Activated naive CD8-positive, alpha-beta T cell (primary cell): ENCODE results near the gene BSN.

Source experiments
- H3K27ac Mint-ChIP-seq: one replicate; pipeline ENCODE4 v1.8.0; 2021; ENCODE audit warnings: mixed read lengths
- H3K27me3 Mint-ChIP-seq: one replicate; pipeline ENCODE4 v1.8.0; 2021; ENCODE audit warnings: mixed read lengths
- H3K36me3 Mint-ChIP-seq: one replicate; pipeline ENCODE4 v1.8.0; 2021; ENCODE audit warnings: mixed read lengths
- H3K4me1 Mint-ChIP-seq: one replicate; pipeline ENCODE4 v1.8.0; 2021; ENCODE audit warnings: low read depth, mixed read lengths
- H3K4me3 Mint-ChIP-seq: one replicate; pipeline ENCODE4 v1.8.0; 2021; ENCODE audit warnings: mild to moderate bottlenecking, mixed read lengths
- H3K9me3 Mint-ChIP-seq: one replicate; pipeline ENCODE4 v1.8.0; 2021; ENCODE audit warnings: low read depth, mixed read lengths

BSN gene

DNA sequence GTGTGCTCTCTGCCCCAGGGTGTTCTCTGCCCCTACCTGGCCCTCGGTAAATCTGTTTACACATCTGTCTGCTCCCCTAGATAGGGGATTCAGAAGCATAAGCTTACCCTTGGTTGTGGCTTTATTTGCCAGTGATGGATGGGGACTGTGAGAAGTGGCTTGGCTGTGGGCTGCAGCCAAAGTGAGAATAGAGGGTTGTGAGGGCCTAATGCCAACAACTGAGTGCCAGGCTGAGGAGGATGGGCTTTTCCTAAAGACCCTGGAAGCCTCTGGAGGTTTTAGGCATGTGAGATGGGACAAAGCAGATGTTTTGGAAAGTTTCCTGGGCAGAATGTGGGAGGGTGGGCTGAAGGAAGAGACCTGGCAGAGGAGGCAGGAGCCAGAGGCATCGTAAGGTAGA lies 104.4 kb downstream of the BSN start:
- no peak overlapping the region for H3K27ac Mint-ChIP-seq
- no peaks in the 10 kb centered on the region for H3K36me3 Mint-ChIP-seq
- H3K9me3 Mint-ChIP-seq, result no peaks in the 10 kb centered on the region
- no peaks in the 10 kb centered on the region for H3K27me3 Mint-ChIP-seq
- no peak overlapping the region for H3K4me3 Mint-ChIP-seq
- no peaks in the 10 kb centered on the region for H3K4me1 Mint-ChIP-seq

DNA sequence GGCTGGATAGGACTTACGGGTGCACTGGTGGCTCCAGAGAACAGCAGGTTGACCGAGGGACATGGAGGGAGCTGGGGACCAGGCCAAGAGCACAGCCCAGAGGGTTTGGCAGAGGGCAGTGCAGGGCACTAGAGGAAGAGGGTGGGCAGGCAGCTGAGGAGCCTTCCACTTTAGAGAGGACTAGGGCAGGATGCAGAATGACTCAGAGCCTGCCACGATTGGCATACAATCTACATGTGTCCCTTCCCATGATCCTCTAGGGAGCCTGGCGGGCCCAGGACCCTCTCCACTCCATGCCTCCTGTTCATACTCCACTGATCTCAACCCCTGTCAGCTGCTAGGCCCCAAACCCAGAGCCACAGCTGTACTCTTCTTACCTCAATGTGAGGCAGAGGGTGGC lies 105.5 kb downstream of the BSN start:
- no peak overlapping the region for H3K4me3 Mint-ChIP-seq
- no peaks in the 10 kb centered on the region for H3K27me3 Mint-ChIP-seq
- H3K4me1 Mint-ChIP-seq, result no peaks in the 10 kb centered on the region
- H3K36me3 Mint-ChIP-seq, result no peaks in the 10 kb centered on the region
- no peak overlapping the region for H3K27ac Mint-ChIP-seq
- H3K9me3 Mint-ChIP-seq, result no peaks in the 10 kb centered on the region

DNA sequence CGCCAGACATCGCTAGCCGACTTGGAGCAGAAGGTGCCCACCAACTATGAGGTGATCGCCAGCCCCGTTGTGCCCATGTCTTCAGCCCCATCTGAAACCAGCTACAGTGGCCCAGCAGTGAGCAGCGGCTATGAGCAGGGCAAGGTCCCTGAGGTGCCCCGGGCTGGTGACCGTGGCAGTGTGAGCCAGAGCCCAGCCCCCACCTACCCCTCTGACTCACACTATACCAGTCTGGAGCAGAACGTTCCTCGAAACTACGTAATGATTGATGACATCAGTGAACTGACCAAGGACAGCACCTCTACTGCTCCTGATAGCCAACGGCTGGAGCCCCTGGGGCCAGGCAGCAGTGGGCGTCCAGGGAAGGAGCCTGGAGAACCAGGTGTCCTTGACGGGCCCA lies 107.0 kb downstream of the BSN start:
- Mint-ChIP-seq H3K4me1 (no peaks in the 10 kb centered on the region), H3K27ac (no peak overlapping the region), H3K4me3 (no peak overlapping the region), H3K9me3 (no peaks in the 10 kb centered on the region), H3K27me3 (no peaks in the 10 kb centered on the region), H3K36me3 (no peaks in the 10 kb centered on the region)

DNA sequence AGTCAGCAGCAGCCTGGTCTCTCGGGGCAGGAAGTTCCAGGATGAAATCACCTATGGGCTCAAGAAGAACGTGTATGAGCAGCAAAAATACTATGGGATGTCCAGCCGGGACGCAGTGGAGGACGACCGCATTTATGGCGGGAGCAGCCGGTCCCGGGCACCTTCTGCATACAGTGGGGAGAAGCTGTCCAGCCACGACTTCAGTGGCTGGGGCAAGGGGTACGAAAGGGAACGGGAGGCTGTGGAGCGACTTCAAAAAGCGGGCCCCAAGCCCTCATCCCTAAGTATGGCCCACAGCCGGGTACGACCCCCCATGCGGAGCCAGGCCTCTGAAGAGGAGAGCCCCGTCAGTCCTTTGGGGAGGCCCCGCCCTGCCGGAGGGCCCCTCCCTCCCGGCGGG lies 107.7 kb downstream of the BSN start:
- Mint-ChIP-seq H3K4me3 (no peak overlapping the region), H3K27ac (no peak overlapping the region), H3K9me3 (no peaks in the 10 kb centered on the region)

DNA sequence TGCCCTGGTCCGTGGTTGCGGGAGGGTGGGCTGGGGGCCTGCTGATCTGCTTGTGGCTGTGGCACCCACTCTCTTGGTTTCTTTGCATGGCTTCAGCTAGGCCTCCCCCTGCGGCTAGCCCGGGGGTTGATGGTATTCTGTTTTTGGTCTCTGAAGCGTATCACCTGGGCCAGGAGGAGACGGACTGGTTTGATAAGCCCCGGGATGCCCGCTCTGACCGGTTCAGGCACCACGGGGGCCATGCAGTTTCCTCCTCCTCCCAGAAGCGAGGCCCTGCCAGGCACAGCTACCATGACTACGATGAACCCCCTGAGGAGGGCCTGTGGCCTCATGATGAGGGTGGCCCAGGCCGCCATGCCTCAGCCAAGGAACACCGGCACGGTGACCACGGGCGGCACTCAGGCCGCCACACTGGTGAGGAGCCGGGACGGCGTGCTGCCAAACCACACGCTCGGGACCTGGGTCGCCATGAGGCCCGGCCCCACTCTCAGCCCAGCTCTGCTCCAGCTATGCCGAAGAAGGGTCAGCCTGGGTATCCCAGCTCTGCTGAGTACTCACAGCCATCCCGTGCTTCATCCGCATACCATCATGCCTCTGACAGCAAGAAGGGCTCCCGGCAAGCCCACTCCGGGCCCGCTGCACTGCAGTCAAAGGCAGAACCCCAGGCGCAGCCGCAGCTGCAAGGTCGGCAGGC lies 108.6 kb downstream of the BSN start:
- H3K36me3 Mint-ChIP-seq, result no peaks in the 10 kb centered on the region
- no peaks in the 10 kb centered on the region for H3K4me1 Mint-ChIP-seq
- H3K27me3 Mint-ChIP-seq, result no peaks in the 10 kb centered on the region

More for the DNA sequence above, 107.7 kb downstream of the BSN start:
- Mint-ChIP-seq H3K36me3 (no peaks in the 10 kb centered on the region), H3K4me1 (no peaks in the 10 kb centered on the region), H3K27me3 (no peaks in the 10 kb centered on the region)

DNA sequence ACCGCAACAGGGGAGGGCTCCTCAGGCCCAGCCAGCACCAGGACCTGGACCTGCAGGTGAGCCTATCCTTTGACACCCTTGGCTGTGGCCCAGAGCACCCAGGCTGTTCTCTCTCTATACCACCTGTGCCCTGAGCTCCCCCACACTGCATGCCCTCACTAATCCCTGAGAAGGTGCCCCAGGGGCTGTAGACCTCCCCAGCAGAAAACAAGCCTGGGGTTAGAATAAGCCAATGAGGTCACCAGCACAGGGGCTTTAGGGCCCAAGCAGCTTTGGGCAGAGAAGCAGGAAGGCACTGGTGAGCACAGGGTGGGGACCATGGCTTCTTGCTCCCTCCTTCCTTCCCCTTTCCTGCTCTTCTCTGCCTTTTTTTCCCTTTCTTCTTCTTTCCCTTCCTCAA lies 109.6 kb downstream of the BSN start:
- Mint-ChIP-seq H3K9me3 (no peaks in the 10 kb centered on the region), H3K4me1 (no peaks in the 10 kb centered on the region), H3K27ac (no peak overlapping the region), H3K36me3 (no peaks in the 10 kb centered on the region), H3K4me3 (no peak overlapping the region), H3K27me3 (no peaks in the 10 kb centered on the region)

More for the DNA sequence above, 108.6 kb downstream of the BSN start:
- Mint-ChIP-seq H3K4me3 (no peak overlapping the region), H3K27ac (no peak overlapping the region), H3K9me3 (no peaks in the 10 kb centered on the region)

DNA sequence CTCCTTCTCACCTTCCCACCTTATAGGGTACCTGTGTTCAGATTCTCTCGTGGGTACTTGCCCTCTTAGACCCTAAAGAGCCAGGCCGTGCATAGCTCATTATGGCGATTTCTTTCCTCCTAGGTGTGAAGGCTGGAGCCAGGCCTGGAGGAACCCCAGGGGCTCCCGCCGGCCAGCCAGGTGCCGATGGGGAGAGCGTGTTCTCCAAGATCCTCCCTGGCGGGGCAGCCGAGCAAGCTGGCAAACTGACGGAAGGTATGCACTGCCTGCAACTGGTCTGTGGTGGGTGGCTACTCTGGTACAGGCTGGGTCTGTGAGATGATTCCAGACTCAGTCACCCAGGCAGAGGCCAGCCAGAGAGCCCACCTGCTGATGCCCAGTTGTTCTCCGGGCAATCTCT lies 110.0 kb downstream of the BSN start:
- H3K27me3 Mint-ChIP-seq, result no peaks in the 10 kb centered on the region
- no peaks in the 10 kb centered on the region for H3K9me3 Mint-ChIP-seq
- H3K36me3 Mint-ChIP-seq, result no peaks in the 10 kb centered on the region
- no peak overlapping the region for H3K4me3 Mint-ChIP-seq
- no peaks in the 10 kb centered on the region for H3K4me1 Mint-ChIP-seq
- H3K27ac Mint-ChIP-seq, result no peak overlapping the region

DNA sequence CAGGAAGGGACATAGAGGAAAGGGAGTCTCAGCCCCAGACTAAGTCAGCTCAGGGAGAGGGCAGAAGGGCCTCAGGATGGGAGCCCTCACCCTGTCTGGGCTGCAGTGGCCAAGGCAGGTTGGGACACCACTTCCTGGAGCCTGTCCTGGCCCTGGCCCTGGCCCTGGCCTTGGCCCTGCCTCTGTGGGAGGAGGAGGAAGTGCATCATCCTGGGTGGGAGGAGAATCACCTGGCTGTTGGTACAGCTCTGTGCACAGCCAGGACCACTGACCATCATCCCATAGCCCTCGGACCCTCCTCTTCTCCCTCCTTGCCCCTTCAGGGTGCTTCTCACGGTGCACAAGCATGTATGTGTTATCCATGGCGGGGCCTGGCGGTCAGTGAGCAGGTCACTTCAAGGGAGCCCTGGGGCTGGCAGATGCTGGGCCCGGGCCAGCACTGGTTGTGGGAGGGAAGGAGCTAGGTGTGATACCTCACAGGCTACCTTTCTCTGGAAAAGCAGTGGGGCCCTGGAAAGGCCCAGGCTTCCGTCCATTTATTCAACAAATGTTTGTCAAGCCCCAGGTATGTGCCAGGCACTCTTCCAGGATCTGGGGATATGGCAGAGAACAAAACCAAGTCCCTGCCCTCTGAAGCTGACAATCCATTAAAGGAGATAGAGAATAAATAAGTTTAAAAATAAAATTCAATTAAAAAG lies 111.7 kb downstream of the BSN start:
- no peaks in the 10 kb centered on the region for H3K27me3 Mint-ChIP-seq
- H3K9me3 Mint-ChIP-seq, result no peaks in the 10 kb centered on the region
- no peak overlapping the region for H3K27ac Mint-ChIP-seq
- H3K36me3 Mint-ChIP-seq, result no peaks in the 10 kb centered on the region
- H3K4me1 Mint-ChIP-seq, result no peaks in the 10 kb centered on the region
- no peak overlapping the region for H3K4me3 Mint-ChIP-seq

DNA sequence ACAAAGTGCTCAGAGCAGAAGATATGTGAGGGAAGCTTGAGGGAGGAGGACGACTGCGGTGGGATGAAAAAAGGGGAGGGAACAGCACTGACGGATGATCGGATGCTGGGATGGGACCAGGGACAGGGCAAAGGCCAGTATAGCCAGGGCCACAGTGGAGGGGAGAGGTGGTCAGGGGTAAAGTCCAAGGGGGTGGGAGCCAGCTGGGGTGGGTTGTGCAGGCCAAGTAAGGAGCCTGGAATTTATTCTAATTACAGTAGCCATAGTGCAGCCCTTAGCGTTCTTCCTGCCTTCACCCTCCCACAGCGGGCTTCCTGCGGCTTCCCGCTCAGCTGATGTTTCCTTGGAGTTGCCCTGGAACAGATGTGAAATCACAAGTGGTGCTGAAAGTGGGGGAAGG lies 112.3 kb downstream of the BSN start:
- Mint-ChIP-seq H3K9me3 (no peaks in the 10 kb centered on the region), H3K4me3 (no peak overlapping the region), H3K27ac (no peak overlapping the region), H3K27me3 (no peaks in the 10 kb centered on the region), H3K4me1 (peaks cover 2% of the 10 kb centered on the region), H3K36me3 (no peaks in the 10 kb centered on the region)

DNA sequence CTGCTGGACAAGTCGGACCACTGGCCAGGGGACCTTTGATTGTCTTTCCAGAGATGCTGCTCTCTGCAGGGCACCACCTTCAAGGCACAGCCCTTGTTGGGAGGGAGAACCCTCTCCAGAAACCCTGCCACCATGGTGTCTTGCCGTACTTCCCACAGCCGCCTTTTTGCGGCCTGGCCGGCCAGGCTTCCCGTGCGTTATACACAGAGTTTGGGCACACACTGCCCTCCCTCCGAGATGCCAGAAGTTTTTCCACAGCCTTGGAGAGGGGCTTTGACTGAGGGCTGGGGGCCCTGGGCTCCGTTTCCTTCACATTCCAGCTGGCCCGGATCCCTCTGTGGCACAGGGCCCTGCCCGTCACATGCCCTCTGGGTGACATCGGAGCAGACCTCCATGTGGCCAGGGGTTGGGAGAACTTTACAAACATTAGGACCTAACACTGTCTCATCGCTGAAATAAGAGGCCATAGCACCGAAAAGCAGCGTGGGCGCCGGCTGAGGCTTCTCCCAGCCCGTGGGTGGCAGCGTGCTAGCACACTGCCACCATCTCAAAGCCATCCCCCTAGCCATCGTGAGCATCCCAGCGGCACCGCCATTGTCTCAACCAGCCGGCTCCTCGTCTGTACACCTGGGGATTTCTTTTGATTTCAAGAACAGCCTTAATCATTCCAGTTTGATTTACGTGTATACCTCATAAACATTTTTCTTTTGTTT lies 113.6 kb downstream of the BSN start:
- Mint-ChIP-seq H3K9me3 (no peaks in the 10 kb centered on the region), H3K4me3 (no peak overlapping the region), H3K4me1 (peaks cover 8% of the 10 kb centered on the region), H3K27me3 (no peaks in the 10 kb centered on the region), H3K27ac (no peak overlapping the region), H3K36me3 (no peaks in the 10 kb centered on the region)

DNA sequence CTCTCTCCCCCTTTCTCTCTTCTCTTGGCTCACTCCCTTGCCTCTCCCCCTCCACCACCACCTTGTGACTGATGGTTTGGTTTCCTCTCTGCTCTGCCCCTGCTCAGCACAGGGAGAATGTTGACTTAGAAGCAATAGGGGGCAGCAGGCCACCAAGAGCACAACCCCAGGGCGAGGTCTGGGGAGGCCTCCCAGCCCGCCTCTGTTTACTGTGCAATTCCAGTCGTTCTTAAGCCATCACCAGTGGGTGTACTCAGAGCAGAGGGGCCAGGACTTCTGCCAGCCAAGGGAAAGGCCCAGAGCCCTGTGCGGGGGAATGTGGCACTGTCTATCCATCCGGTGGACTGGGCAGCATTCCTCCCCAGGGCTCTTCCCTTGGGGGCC lies 114.1 kb downstream of the BSN start:
- no peak overlapping the region for H3K27ac Mint-ChIP-seq
- no peak overlapping the region for H3K4me3 Mint-ChIP-seq
- no peaks in the 10 kb centered on the region for H3K9me3 Mint-ChIP-seq
- H3K4me1 Mint-ChIP-seq, result peaks cover 12% of the 10 kb centered on the region
- no peaks in the 10 kb centered on the region for H3K36me3 Mint-ChIP-seq
- H3K27me3 Mint-ChIP-seq, result no peaks in the 10 kb centered on the region

DNA sequence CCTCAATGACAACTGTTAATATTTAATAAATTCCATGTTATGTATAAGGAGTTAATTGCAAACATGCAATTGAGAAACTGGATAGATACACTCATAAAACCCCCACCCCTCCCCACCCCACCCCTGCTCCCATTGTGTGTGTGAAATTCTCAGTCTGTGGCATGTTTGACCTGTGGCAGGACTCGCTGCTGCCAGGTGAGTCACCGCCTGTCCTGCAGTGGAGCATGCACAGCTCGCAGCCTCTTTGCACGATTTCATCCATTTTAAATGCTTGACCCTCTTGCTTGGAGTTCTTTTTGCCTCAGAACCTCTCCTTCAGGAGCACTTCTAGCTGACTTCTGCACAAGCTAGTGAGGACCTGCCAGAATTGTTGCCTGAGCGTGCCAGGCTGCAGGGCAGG lies 114.6 kb downstream of the BSN start:
- H3K9me3 Mint-ChIP-seq, result no peaks in the 10 kb centered on the region
- H3K4me3 Mint-ChIP-seq, result no peak overlapping the region
- no peaks in the 10 kb centered on the region for H3K36me3 Mint-ChIP-seq
- H3K27me3 Mint-ChIP-seq, result no peaks in the 10 kb centered on the region
- no peak overlapping the region for H3K27ac Mint-ChIP-seq
- peaks cover 12% of the 10 kb centered on the region for H3K4me1 Mint-ChIP-seq

DNA sequence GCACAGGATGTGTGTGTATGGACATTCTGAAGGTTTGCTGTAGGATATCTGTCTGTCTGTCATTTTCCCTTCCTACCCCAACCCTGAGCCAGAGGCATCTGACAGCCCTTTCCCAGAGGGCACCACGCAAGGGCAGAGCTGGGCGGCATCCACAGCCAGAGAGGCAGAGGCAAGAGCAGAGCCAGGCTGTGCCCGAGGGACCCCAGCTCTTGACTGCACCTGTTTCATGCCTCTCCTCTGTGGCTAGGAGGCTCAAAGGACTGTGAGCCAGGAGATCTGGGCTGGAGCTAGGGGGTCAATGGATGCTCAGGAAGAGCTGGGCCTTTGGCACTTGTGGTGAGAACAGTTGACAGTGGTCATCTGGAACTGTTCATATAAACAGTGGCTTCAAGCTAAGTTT lies 115.1 kb downstream of the BSN start:
- Mint-ChIP-seq H3K9me3 (no peaks in the 10 kb centered on the region), H3K36me3 (no peaks in the 10 kb centered on the region), H3K27ac (no peak overlapping the region), H3K4me1 (peaks cover 12% of the 10 kb centered on the region), H3K4me3 (no peak overlapping the region), H3K27me3 (no peaks in the 10 kb centered on the region)

DNA sequence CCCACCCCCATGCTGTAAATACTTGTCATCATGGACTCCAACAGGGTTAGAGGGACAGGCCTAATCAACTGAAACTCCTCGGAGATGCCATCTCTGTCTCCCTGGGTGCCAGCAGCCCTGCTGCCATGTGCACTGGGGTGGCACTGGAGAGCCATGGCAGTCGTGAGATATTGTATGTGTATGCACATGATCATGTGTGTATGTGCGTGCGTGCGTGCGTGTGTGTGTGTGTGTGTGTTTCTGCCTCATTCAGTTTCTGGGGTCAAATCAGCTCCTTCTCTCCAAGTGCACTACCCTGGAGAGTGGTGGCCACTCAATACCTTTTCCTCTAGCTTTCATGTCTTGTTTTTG lies 116.6 kb downstream of the BSN start:
- Mint-ChIP-seq H3K4me1 (peaks cover 24% of the 10 kb centered on the region), H3K4me3 (no peak overlapping the region), H3K36me3 (no peaks in the 10 kb centered on the region), H3K27ac (no peak overlapping the region), H3K9me3 (no peaks in the 10 kb centered on the region), H3K27me3 (no peaks in the 10 kb centered on the region)
